GM12865 (cell line): ENCODE results near the gene LONP2.
A peak's percentile ranks its signal among the peaks of the same experiment; 100 is the strongest.

Experiments used
- DNase-seq: peaks from one replicate; pipeline ENCODE4 v3.0.0; 2010; ENCODE audit warnings: low read depth
- H3K4me3 ChIP-seq: 2 replicates; pipeline ENCODE4 v1.5.1; 2011; ENCODE audit warnings: mild to moderate bottlenecking, low read depth, low read length, control low read depth
- CTCF ChIP-seq: IDR thresholded peaks from 2 replicates; pipeline ENCODE4 v1.5.1; 2011; ENCODE audit warnings: low read length, control low read depth, low read depth, inconsistent platforms; ENCODE audit not compliant: insufficient read depth; ENCODE audit errors: missing control alignments

The LONP2 gene, protein sequence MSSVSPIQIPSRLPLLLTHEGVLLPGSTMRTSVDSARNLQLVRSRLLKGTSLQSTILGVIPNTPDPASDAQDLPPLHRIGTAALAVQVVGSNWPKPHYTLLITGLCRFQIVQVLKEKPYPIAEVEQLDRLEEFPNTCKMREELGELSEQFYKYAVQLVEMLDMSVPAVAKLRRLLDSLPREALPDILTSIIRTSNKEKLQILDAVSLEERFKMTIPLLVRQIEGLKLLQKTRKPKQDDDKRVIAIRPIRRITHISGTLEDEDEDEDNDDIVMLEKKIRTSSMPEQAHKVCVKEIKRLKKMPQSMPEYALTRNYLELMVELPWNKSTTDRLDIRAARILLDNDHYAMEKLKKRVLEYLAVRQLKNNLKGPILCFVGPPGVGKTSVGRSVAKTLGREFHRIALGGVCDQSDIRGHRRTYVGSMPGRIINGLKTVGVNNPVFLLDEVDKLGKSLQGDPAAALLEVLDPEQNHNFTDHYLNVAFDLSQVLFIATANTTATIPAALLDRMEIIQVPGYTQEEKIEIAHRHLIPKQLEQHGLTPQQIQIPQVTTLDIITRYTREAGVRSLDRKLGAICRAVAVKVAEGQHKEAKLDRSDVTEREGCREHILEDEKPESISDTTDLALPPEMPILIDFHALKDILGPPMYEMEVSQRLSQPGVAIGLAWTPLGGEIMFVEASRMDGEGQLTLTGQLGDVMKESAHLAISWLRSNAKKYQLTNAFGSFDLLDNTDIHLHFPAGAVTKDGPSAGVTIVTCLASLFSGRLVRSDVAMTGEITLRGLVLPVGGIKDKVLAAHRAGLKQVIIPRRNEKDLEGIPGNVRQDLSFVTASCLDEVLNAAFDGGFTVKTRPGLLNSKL

DNA sequence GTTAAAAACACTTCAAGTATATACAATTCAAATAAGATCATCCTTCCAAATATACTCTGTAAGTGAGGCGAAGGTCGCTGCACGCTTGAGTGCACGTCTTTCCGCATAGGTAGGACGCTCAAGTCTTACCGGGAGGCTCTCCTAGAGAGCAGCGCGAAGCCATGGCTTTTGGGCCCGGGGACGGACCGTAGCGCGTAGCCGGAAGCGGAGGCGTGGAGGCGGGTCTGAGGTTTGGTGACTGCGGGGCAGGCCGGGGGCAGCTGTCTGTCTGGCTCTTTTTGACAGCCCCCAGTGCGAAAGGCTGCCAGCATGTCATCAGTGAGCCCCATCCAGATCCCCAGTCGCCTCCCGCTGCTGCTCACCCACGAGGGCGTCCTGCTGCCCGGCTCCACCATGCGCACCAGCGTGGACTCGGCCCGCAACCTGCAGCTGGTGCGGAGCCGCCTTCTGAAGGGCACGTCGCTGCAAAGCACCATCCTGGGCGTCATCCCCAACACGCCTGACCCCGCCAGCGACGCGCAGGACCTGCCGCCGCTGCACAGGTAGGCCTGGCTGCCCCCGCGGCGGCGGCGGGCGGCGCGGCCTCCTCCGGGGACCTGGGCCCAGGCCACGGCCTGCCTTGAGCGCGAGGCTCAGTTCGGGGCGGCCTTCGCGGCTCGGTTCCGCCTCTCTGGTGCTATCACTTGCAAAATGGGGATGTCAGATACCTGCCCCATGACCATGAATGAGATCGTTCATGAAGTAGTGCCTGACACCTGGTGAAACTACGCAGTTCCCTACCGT is at the start of gene LONP2:
Gene LONP2 (plus strand): TSS at position 221 of the 783 bp plus-strand sequence. CDS start 89 bp downstream, at position 310.
- peak; percentile 94 for DNase-seq
- peak within 1 kb of the TSS; percentile 88 for H3K4me3 ChIP-seq
- TF ChIP-seq CTCF: no peak

DNA sequence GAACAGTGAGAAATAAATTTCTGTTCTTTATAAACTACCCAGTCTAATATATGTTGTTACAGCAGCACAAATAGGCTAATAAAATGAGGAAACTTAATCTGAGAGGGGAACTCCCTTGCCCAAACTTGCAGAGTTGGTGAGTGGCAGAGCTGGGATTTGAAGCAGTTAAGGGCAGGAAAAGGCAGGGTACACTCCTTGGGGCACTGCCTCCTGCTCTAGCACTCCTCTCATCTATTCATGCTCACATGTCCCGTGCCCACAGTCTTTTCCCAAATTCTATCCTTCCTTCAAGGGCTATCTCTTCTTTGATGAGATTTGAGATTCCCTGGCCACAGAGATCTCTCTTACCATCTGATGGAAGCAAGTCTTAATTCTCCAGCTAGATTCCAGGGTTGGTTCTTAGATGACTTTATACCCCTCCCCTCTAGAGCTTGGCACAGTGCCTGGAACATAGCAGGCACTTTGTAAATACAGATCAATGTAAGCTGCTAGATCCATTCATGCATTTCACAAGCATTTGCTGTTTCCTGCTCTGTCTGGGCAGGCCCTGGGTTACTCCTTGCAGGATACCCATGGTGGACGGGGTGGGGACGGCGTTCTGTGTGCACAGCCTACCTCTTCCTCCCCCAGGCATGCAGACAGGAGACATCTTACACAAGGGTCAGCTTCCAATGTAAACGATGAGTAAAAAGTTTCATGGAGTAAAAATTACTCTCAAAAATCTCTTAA is 49.1 kb upstream of the LONP2 start:
- no peak overlapping the region for H3K4me3 ChIP-seq
- no peak for TF ChIP-seq CTCF
- no peak for DNase-seq

DNA sequence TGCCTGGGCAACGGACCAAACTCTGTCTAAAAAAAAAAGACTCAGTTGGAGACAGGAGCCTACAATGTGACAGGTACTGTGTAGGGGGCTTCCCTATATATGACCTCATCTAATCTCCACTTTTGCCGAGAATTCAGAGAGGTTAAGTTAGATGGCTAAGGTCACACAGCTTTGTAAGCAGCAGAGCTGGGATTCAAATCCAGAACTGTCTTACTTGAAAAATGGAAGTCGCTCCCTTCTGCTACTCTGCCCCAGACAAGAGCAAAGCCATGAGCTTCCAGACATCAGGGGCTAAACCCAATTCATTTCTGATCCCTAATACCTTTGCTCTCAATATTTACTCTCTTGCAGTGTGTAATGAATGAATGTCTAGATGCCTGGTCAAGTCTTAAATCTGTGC is 46.8 kb upstream of the LONP2 start:
- no peak for TF ChIP-seq CTCF
- H3K4me3 ChIP-seq: no peak overlapping the region
- no peak for DNase-seq

GRCh38 chr16:48201515-48202201 is 42.4 kb upstream of the LONP2 start:
- DNase-seq: no peak
- H3K4me3 ChIP-seq: no peak overlapping the region
- TF ChIP-seq CTCF: no peak

DNA sequence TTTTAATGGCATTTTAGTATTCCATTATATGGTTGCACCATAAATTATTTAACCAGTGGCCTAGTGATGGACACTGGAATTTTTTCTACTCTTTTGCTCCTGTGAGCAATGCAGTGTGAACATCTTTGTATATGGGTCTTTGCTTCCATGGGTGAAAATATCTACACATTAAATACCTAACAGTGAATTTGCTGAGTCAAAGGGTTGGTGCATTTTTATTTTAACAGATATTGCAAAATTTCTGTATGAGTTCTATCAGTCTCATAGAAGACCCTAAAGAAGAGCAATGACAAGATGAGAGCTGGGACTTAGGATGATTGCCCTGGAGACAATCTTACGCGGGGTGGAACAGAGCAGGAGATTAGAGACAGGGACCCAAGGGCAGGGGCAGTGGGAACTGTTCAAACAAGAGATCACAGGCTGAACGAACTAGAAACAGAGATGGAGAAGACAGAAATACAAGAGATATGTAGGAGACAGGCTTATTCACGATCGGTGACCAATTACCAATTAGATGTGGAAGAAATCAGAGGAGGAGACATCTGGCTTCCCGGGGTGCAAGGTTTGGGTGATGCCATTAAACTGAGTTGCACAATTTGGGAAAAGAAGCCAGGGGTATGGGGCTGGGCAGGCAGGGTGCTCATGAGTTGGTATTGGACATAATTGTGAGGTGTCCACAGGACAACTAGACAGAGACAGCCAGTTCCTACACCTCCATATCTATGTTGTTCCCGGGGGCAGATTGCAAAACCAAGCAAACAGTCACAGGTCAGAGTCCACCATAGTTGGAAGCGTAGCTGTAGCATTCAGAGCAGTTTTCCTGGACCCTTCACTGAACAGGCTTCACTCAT is 39.9 kb upstream of the LONP2 start:
- no peak for TF ChIP-seq CTCF
- no peak overlapping the region for H3K4me3 ChIP-seq
- DNase-seq: no peak
